BE2C (cell line): Measurements from ENCODE around the gene ANKRD44.
"Not testable (repeated sequence)": the region's sequence is repeated elsewhere in the genome, so short reads cannot be mapped to it uniquely, and the experiment has no call there.

Experiments used
- DNase-seq: peaks from one replicate; pipeline ENCODE4 v3.0.0-alpha.2; 2020
- H3K27me3 ChIP-seq: fragments of 250-450 bp; sonication (Bioruptor Pico); 2 replicates; pipeline ENCODE4 v1.5.1; 2020; ENCODE audit warnings: mild to moderate bottlenecking
- H3K36me3 ChIP-seq: fragments of 250-450 bp; sonication (Bioruptor Pico); 2 replicates; pipeline ENCODE4 v1.5.1; 2020; ENCODE audit warnings: mild to moderate bottlenecking
- H3K4me1 ChIP-seq: fragments of 250-450 bp; sonication (Bioruptor Pico); 2 replicates; pipeline ENCODE4 v1.5.1; 2020
- H3K4me3 ChIP-seq: 2 replicates; pipeline ENCODE4 v1.5.1; 2011; ENCODE audit warnings: low read depth, low read length
- H3K9me3 ChIP-seq: fragments of 250-450 bp; sonication (Bioruptor Pico); 2 replicates; pipeline ENCODE4 v1.5.1; 2020
- CTCF ChIP-seq: IDR thresholded peaks from 2 replicates; pipeline ENCODE4 v1.5.1; 2012; ENCODE audit warnings: mild to moderate bottlenecking, low read depth, low read length

Gene ANKRD44

GRCh38 chr2:197030090-197030489 is 280.5 kb downstream of the ANKRD44 start:
- Histone ChIP-seq H3K27me3 (no peaks in the 10 kb centered on the region), H3K4me1 (no peaks in the 10 kb centered on the region), H3K36me3 (no peaks in the 10 kb centered on the region), H3K4me3 (no peak overlapping the region), H3K9me3 (no peaks in the 10 kb centered on the region)
- no peak for TF ChIP-seq CTCF
- no peak for DNase-seq

- Histone ChIP-seq H3K9me3 (no peaks in the 10 kb centered on the region), H3K36me3 (no peaks in the 10 kb centered on the region; the same call in 1 of the 2 replicates), H3K4me3 (no peak overlapping the region), H3K4me1 (no peaks in the 10 kb centered on the region), H3K27me3 (no peaks in the 10 kb centered on the region)
- no peak for DNase-seq
- no peak for TF ChIP-seq CTCF
Observed at GRCh38 chr2:197028633-197029032, 281.9 kb downstream of the ANKRD44 start.

- no peaks in the 10 kb centered on the region for H3K27me3 ChIP-seq
- no peaks in the 10 kb centered on the region; the same call in 1 of the 2 replicates for H3K36me3 ChIP-seq
- DNase-seq = no peak
- H3K4me1 ChIP-seq = no peaks in the 10 kb centered on the region
- no peak for TF ChIP-seq CTCF
- no peak overlapping the region for H3K4me3 ChIP-seq
- H3K9me3 ChIP-seq = no peaks in the 10 kb centered on the region
Observed at GRCh38 chr2:197028230-197028629, 282.4 kb downstream of the ANKRD44 start.

GRCh38 chr2:197024206-197024605 is 286.4 kb downstream of the ANKRD44 start:
- Histone ChIP-seq H3K36me3 (no peaks in the 10 kb centered on the region; the same call in 1 of the 2 replicates), H3K27me3 (no peaks in the 10 kb centered on the region), H3K4me1 (no peaks in the 10 kb centered on the region), H3K4me3 (no peak overlapping the region), H3K9me3 (no peaks in the 10 kb centered on the region)
- DNase-seq = no peak
- TF ChIP-seq CTCF = no peak

GRCh38 chr2:197020921-197021320 is 289.7 kb downstream of the ANKRD44 start:
- H3K4me3 ChIP-seq, DNase-seq, H3K27me3 ChIP-seq, H3K36me3 ChIP-seq, H3K9me3 ChIP-seq, H3K4me1 ChIP-seq: not testable (repeated sequence)

GRCh38 chr2:197013098-197013497 is 297.5 kb downstream of the ANKRD44 start:
- Histone ChIP-seq H3K4me3 (no peak overlapping the region), H3K36me3 (no peaks in the 10 kb centered on the region), H3K9me3 (no peaks in the 10 kb centered on the region), H3K27me3 (no peaks in the 10 kb centered on the region), H3K4me1 (no peaks in the 10 kb centered on the region)
- no peak for TF ChIP-seq CTCF
- no peak for DNase-seq
